ENCODE data around the gene PAAF1. TPM values are rescaled to one million over a fixed set of nuclear protein-coding genes. Genes with fewer than 3 reads are reported as not detected.

Gene PAAF1
- total and polyA plus RNA-seq, 2 of the 13 experiments (the other 11 are each of a cell fraction or from before 2014, with no cell fraction given): 13.5 to 28.8 TPM

- CTCF ChIA-PET (ENCODE audit: low intra/inter-chr PET ratio, low total read pairs): no interaction called here
- peaks cover 6 to 7% of the 10 kb centered on the region in 2 experiments for H3K36me3 ChIP-seq (replicated peaks in 1 of 2; ENCODE audit: control insufficient read depth in 1 of 2, insufficient read depth in 2 of 2, low read length in 2 of 2)
- H3K9ac ChIP-seq (ENCODE audit: insufficient read depth, low read depth, low read length): no peak overlapping the region
- DNase-seq (ENCODE audit: low spot score): no peak
- no peak overlapping the region for H3K27ac ChIP-seq (ENCODE audit: extremely low read length, insufficient read depth, low read length)
- H2AFZ ChIP-seq (ENCODE audit: low read length): no peak overlapping the region
- H3K4me1 ChIP-seq (ENCODE audit: insufficient read depth, low read length): peaks cover 15% of the 10 kb centered on the region
- no peak for ATAC-seq
- 98% methylated on average over 2 of the region's 2 CpGs for WGBS (ENCODE audit: low lambda C conversion rate)
- intact Hi-C loops (cut with micrococcal nuclease; ENCODE audit: unreplicated experiment) (no loop called here), in situ Hi-C loops (cut with HindIII; ENCODE audit: extremely low pct_ligation_motif_present, low pct_unique_long_range_greater_than_20kb) (no loop called here)
- H3K4me3 ChIP-seq (replicated peaks in 1 of 3; ENCODE audit: insufficient read depth in 1 of 3, low read depth in 2 of 3, low read length in 3 of 3): no peak overlapping the region
- H3K4me2 ChIP-seq (ENCODE audit: low read depth, low read length): no peak overlapping the region
- no peaks in the 10 kb centered on the region for H3K9me3 ChIP-seq (ENCODE audit: low read length)
- no peaks in the 10 kb centered on the region for H3K79me2 ChIP-seq (ENCODE audit: insufficient read depth, low read length)
- FAIRE-seq: no peak
- TF ChIP-seq SP2 (CRISPR knock-in tag; IDR thresholded peaks at IDR 0.05) (no peak), ATF3 (CRISPR knock-in tag; IDR thresholded peaks at IDR 0.05) (no peak)
- H4K20me1 ChIP-seq (ENCODE audit: insufficient read depth, low read length): no peaks in the 10 kb centered on the region
- no peaks in the 10 kb centered on the region for H3K27me3 ChIP-seq (ENCODE audit: control insufficient read depth in 1 of 2, insufficient read depth in 2 of 2, low read length in 2 of 2)
- POLR2A ChIA-PET: no interaction called here
- BruUV-seq (replicated peaks): no TSS peak
These were observed 7.1 kb downstream of the PAAF1 start for GRCh38 chr11:73883856-73884255.

GRCh38 chr11:73888244-73888643 is 11.4 kb downstream of the PAAF1 start:
- Histone ChIP-seq H3K4me3 (replicated peaks in 1 of 3; ENCODE audit: insufficient read depth in 1 of 3, low read depth in 2 of 3, low read length in 3 of 3) (no peak overlapping the region), H3K36me3 (replicated peaks in 1 of 2; ENCODE audit: control insufficient read depth in 1 of 2, insufficient read depth in 2 of 2, low read length in 2 of 2) (peaks cover 8 to 24% of the 10 kb centered on the region in 2 experiments), H4K20me1 (ENCODE audit: insufficient read depth, low read length) (no peaks in the 10 kb centered on the region), H3K4me2 (ENCODE audit: low read depth, low read length) (no peak overlapping the region), H3K79me2 (ENCODE audit: insufficient read depth, low read length) (no peaks in the 10 kb centered on the region), H3K27me3 (ENCODE audit: control insufficient read depth in 1 of 2, insufficient read depth in 2 of 2, low read length in 2 of 2) (no peaks in the 10 kb centered on the region), H2AFZ (ENCODE audit: low read length) (no peak overlapping the region), H3K9ac (ENCODE audit: insufficient read depth, low read depth, low read length) (no peak overlapping the region), H3K4me1 (ENCODE audit: insufficient read depth, low read length) (no peaks in the 10 kb centered on the region), H3K9me3 (ENCODE audit: low read length) (no peaks in the 10 kb centered on the region), H3K27ac (ENCODE audit: extremely low read length, insufficient read depth, low read length) (no peak overlapping the region)
- ChIA-PET CTCF (ENCODE audit: low intra/inter-chr PET ratio, low total read pairs) (no interaction called here), POLR2A (no interaction called here)
- no peak for DNase-seq (ENCODE audit: low spot score)
- TF ChIP-seq NFE2L1 (CRISPR knock-in tag; IDR thresholded peaks at IDR 0.05; ENCODE audit: borderline replicate concordance) (no peak), SMAD9 (CRISPR knock-in tag; IDR thresholded peaks at IDR 0.05) (no peak), ZMYM3 (CRISPR knock-in tag; IDR thresholded peaks at IDR 0.05) (no peak), SIX1 (CRISPR knock-in tag; IDR thresholded peaks at IDR 0.05; ENCODE audit: borderline replicate concordance) (no peak), ZNF770 (CRISPR knock-in tag; IDR thresholded peaks at IDR 0.05) (no peak), ZNF674 (CRISPR knock-in tag; IDR thresholded peaks at IDR 0.05; ENCODE audit: low read depth) (no peak), IKZF5 (CRISPR knock-in tag; IDR thresholded peaks at IDR 0.05) (no peak), FOXM1 (CRISPR knock-in tag; IDR thresholded peaks at IDR 0.05) (no peak), RFX1 (IDR thresholded peaks at IDR 0.05) (no peak)
- no TSS peak for BruUV-seq (replicated peaks)
- intact Hi-C loops (cut with micrococcal nuclease; ENCODE audit: unreplicated experiment) (no loop called here), in situ Hi-C loops (cut with HindIII; ENCODE audit: extremely low pct_ligation_motif_present, low pct_unique_long_range_greater_than_20kb) (no loop called here)
- no peak for FAIRE-seq
- WGBS (ENCODE audit: low lambda C conversion rate): 97% methylated on average over 3 of the region's 3 CpGs
- no peak for ATAC-seq
